DMS79 treated with DMSO at 0.1 percent for 48 hours (cell line): ENCODE results near the gene MSLN.
A peak's percentile ranks its signal among the peaks of the same experiment; 100 is the strongest.

ENCODE experiments used
- DNase-seq: peaks from one replicate; lab custom pipeline; 2025; lab: John Stamatoyannopoulos, UW

Gene MSLN

GRCh38 chr16:776824-777223, 16.3 kb downstream of the MSLN start:
- DNase-seq = no peak

DNA sequence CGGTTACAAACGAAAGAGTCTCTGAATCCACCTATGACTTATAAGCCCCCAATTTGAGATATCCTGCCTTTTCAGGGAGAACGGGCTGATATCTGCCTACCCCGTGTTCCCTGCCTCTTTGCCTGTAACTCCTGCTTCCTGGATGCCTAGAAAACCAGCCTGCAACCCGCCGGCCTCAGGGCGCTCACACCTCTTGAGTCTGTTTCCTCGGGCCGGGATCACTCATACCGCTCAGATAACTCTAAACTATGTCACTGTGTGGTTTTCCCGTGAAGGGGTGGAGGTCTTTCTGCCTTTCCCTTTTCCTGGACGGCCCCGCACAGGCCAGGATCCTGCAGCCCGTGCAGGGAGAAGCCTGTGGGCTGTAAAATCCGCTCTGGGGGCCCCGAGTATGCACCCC, 17.3 kb downstream of the MSLN start:
- no peak for DNase-seq

- DNase-seq = no peak
Measured at GRCh38 chr16:778447-778846, 17.9 kb downstream of the MSLN start.

DNA sequence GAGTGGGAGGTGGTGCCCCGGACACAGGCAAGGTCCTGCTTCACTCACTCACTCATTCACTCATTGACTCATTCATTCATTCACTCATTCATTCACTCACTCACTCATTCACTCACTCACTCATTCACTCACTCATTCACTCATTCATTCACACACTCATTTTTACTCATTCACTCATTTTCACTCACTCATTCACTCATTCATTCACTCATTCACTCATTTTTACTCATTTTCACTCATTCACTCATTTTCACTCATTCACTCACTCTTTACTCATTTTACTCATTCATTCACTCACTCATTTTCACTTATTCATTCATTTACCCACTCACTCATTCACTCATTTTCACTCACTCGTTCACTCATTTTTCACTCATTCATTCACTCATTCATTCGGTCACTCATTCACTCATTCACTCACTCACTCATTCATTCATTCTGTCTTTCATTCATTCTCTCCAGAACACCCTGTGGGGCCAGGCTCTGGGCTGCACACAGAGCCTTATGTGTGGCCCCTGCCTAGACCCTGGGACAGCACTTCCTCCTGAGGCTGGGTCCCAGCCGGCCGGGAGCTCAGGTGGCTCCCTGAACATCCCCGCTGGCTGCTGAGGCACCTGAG, 18.5 kb downstream of the MSLN start:
- no peak for DNase-seq

DNA sequence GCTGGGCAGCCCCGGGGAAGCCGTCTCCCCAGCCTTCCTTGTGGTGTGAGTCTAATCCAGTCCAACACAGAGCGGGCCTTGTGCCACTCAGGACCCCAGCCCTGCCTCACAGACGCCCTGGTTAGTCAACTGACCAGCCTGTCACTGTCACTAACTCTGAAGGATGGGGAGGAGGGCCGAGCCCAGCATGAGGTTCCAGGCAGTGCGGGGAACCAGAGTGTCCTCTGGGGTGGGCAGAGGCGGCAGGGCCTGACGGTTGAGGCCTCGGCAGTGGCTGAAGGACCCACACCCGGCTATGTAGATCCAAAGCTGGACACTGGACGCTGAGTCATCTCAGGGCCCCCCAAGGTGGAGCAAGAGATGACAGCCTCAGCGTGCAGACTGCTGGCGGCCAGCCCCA, 19.0 kb downstream of the MSLN start:
- DNase-seq = no peak

DNA sequence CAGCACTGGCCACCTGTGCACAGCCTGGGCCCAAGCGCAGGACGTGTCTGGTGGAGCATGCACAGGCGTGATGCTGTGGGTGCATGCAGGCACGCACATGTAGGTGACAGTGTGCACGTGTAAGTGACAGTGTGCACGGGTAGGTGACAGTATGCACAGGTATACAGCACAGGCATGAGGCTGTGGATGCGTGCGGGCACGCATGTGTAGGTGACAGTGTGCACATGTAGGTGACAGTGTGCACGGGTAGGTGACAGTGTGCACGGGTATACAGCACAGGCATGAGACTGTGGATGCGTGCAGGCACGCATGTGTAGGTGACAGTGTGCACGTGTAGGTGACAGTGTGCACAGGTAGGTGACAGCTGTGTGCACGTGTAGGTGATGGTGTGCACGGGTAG, 19.8 kb downstream of the MSLN start:
- no peak for DNase-seq

GRCh38 chr16:781346-782010, 20.9 kb downstream of the MSLN start:
- DNase-seq = no peak

DNA sequence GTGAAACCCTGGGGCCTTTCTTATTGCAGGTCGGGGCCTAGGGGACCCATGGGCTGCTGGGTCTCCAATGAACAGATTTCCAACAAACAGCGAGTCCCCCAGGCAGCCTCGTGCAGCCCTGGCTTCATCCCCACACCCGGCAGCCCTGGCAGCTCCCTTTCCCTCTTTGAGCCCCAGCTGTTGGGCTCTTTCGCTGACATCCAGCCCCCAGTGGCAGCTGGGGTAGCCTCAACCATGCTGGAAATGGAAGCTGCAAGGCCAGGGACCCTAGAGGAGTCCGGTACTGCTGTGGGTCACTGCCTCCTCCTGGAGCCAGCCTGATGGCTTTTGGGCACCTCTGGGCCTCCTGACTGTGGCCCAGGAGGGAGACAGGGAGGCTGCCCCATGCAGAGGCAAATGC, 21.7 kb downstream of the MSLN start:
- DNase-seq = no peak

DNA sequence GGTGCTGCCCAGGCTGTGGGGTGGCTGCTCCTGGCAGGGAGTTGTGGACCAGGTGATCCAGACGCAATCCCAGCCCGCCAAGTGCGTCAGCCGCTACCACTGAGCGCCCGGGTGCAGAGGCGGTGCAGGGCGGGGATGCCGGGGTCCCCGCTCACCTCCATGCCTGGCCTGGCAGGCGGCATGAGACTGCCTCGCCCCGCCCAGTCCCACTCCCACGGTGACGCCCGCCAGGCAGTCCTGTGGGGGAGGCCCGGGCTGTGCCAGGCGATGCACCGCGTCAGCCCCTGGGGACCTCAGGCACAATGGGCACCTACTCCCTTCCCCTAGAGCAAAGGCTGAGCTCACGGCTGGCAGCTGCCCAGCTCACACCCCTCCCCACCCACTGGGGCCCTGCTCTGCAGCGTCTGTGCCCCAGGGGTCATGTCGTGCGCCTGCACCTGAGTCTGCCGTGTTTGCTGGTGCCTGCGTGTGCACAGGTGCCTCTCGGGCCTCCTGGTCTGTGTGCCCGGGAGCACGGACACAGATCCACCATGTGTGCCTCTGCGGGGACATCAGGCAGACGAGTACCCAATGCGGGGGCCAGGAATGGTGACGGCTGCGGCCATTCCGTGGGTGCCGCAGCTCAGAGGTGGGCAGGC, 22.4 kb downstream of the MSLN start:
- peak; percentile 65 for DNase-seq

GRCh38 chr16:783404-784161, 23.0 kb downstream of the MSLN start:
- DNase-seq = no peak

DNA sequence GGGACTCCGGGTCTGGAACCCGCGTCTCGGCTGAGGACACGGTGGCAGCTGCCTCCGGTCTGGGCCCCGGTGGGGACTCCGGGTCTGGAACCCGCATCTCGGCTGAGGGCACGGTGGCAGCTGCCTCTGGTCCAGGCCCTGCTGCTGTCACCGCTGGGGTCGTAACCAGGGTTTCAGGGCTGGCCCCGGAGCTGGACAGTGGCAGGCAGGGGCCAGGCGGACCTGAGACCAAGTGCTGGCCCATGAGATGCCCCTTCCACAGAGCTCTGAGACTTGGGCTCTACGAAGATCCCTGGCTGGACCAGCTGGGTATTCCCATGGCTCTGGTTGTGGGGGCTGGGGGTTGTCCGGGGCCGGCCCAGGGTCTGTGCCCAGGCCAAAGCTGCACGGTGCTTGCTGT, 23.9 kb downstream of the MSLN start:
- DNase-seq = no peak

DNA sequence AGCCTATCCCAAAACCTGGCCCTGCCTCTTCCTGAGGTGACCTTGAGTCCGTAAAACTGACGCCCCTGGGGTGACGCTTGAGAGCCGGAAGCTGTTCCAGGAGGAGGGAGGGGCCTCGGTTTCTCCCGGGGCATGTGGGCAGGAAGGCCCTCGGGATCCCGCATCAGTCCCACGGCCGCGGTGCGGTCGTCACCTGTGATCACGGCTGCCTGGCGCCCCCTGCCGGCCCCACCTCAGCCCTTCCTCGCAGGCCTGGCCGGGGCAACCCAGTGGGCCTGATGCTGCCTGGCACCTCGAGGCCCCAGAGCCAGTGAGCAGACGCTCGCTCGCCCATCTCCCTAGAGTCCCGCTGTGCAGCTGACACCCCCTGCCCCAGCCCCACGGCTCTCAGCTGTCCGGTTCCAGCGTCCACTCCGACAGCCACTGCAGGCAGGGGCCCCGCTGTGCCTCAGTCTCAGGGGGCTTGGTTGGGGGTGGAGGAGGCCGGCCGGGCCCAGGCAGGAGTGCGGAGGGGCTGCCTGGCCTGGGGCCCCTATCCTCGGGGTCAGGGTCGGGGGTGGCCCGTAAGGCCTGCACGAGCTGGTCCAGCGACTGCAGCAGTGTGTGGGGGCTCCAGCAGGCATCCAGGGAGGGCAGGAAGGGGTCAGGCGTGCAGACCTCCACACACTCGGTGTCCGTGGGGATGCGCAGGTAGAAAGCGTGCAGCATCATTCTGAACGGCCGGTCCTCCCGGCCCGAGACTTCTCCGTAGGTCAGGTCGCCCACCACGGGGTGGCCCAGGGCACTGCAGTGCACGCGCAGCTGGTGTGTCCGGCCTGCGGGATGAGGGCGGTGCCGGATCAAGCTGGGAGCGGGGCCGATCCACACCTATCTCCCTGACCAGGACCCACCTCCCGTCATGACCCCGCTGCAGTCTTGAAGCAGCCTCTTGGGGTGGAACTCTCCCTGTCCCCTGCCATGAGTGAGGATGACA, 25.3 kb downstream of the MSLN start:
- DNase-seq = no peak

DNA sequence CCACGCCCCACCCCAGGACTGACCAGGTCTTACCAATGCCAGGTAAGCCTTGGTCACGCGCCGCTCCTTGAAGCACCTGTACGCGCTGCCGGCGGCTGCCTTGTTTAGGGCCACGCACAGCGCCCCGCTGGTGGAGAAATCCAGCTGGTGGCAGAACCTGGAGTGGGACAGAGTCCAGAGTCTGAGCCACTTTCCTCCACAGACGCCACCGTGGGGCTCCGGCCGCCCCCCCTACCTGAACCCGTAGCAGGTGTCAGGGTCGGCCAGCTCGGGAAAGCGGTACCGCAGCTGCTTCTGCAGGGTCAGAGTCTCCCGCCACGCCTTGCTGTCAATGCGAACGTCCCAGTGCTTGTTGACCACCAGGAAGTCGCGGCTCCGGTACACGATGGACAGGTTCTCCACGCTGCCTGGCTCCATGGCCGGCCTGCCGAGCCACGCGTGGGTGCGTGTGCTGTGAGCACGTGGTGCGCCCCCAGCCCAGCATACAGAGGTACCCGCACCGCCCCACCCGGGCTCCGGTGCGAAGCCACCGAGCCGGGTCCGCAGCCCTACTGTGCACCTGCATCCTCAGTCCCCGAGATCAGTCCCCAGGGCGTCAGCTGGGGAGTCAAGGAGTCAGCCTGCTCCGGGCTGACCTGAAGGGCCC, 26.9 kb downstream of the MSLN start:
- no peak for DNase-seq

GRCh38 chr16:787978-788398, 27.5 kb downstream of the MSLN start, which contains the start of gene RPUSD1:
Gene RPUSD1 (minus strand): TSS chr16:788381. CDS start chr16:787737, 644 bp downstream.
- no peak for DNase-seq

DNA sequence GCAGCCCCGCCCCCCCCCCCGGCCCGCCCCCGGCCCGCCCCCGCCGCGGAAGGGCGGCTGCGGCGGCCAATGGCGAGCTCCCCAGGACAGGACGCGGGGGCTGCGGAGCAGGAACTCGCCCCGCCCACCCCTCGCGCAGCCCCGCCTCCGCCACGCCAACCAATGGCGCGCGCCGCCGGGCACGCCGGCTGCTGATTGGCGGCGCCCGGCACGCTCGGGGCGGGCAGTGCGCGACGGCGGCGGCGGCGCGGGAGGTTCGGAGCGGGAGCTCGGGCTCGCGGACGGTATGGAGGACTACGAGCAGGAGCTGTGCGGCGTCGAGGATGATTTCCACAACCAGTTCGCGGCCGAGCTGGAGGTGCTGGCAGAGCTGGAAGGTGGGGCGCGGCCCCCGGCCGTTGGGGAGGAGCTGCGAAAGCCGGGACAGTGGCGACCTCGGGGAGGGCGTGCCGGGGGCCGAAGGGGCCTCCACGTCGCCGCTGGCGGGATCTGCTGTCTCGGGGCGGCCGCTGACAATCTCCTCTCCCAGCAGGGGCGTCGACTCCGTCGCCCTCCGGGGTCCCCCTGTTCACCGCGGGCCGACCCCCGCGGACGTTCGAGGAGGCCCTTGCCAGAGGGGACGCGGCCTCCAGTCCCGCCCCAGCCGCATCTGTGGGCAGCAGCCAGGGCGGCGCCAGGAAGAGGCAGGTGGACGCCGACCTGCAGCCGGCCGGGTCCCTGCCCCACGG, 28.0 kb downstream of the MSLN start, which contains the start of gene CHTF18:
TSS of gene CHTF18 (plus strand) at position 222 of the 728 bp plus-strand sequence. CDS start at position 287, 65 bp downstream.
- DNase-seq = peak; percentile 76

DNA sequence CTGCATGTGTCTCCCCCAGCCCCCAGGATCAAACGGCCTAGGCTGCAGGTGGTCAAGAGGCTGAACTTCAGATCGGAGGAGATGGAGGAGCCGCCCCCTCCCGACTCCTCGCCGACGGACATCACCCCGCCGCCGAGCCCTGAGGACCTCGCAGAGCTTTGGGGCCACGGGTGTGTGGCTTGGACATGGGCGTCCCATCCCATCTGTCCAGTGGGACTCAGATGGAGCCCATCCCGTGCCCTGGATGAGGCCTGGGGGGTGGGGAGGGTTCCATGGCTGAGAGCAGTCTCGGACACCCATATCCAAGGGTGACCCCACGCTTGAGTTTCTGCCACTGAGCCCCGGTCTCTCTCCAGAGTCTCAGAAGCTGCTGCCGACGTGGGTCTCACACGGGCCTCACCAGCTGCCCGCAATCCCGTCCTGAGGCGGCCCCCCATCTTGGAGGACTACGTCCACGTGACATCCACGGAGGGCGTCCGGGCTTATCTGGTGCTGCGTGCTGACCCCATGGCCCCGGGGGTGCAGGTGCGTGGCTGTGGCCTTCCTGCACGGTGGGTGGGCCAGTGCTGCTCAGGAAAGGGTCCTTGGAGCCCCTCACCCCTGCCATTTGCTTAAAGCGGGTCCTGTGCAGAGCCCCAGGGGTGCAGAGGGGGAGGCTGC, 28.8 kb downstream of the MSLN start:
- no peak for DNase-seq

- no peak for DNase-seq
Measured at GRCh38 chr16:790086-790485, 29.6 kb downstream of the MSLN start.

GRCh38 chr16:791131-791530, 30.6 kb downstream of the MSLN start:
- DNase-seq = no peak

- no peak for DNase-seq
Measured at GRCh38 chr16:792221-792995, 31.9 kb downstream of the MSLN start.
